ENCODE measurements around the gene RAD21L1. TPM values are rescaled to one million over a fixed set of nuclear protein-coding genes. Genes with fewer than 3 reads are reported as not detected.
"Not testable (repeated sequence)": the region's sequence is repeated elsewhere in the genome, so short reads cannot be mapped to it uniquely, and the experiment has no call there.

RAD21L1 gene
- total and polyA plus RNA-seq, 4 donors = not detected

- H3K27ac ChIP-seq (ENCODE audit: low read depth in 1 of 2, low read length in 2 of 2) = no peak overlapping the region
- no peaks in the 10 kb centered on the region for H3K27me3 ChIP-seq (ENCODE audit: control insufficient read depth in 1 of 2, insufficient read depth in 2 of 2, low read length in 1 of 2)
- no peaks in the 10 kb centered on the region for H3K9me3 ChIP-seq (ENCODE audit: control insufficient read depth, low read length)
Measured at GRCh38 chr20:1232286-1233111, 6.7 kb downstream of the RAD21L1 start.

GRCh38 chr20:1240549-1240948, 14.7 kb downstream of the RAD21L1 start:
- DNase-seq = no peak
- ATAC-seq (ENCODE audit: low FRiP score) = no peak
- Histone ChIP-seq H3K36me3 (ENCODE audit: control insufficient read depth in 1 of 2, insufficient read depth in 2 of 2, low read length in 1 of 2) (no peaks in the 10 kb centered on the region), H3K4me1 (ENCODE audit: control insufficient read depth in 1 of 2, insufficient read depth in 2 of 2, low read length in 2 of 2) (no peaks in the 10 kb centered on the region), H3K9me3 (ENCODE audit: control insufficient read depth, low read length) (no peaks in the 10 kb centered on the region), H3K4me3 (ENCODE audit: low read length in 2 of 2) (no peak overlapping the region), H3K27ac (ENCODE audit: low read depth in 1 of 2, low read length in 2 of 2) (no peak overlapping the region), H3K27me3 (ENCODE audit: control insufficient read depth in 1 of 2, insufficient read depth in 2 of 2, low read length in 1 of 2) (no peaks in the 10 kb centered on the region)
- WGBS, 2 donors = 67 to 69% methylated on average over 5 of the region's 5 CpGs
- intact Hi-C loops (cut with DNase I) = no loop called here

More at GRCh38 chr20:1232286-1233111, 6.7 kb downstream of the RAD21L1 start:
- DNase-seq = no peak
- no peaks in the 10 kb centered on the region for H3K4me1 ChIP-seq (ENCODE audit: control insufficient read depth in 1 of 2, insufficient read depth in 2 of 2, low read length in 2 of 2)
- no peak overlapping the region for H3K4me3 ChIP-seq (ENCODE audit: low read length in 2 of 2)
- ATAC-seq (ENCODE audit: low FRiP score) = no peak
- no peaks in the 10 kb centered on the region for H3K36me3 ChIP-seq (ENCODE audit: control insufficient read depth in 1 of 2, insufficient read depth in 2 of 2, low read length in 1 of 2)
- intact Hi-C loops (cut with DNase I) = no loop called here
- 72 to 79% methylated on average over 3 of the region's 3 CpGs for WGBS, 2 donors

- Histone ChIP-seq H3K27ac (ENCODE audit: low read depth in 1 of 2, low read length in 2 of 2) (no peak overlapping the region), H3K9me3 (ENCODE audit: control insufficient read depth, low read length) (no peaks in the 10 kb centered on the region), H3K4me3 (ENCODE audit: low read length in 2 of 2) (no peak overlapping the region), H3K4me1 (ENCODE audit: control insufficient read depth in 1 of 2, insufficient read depth in 2 of 2, low read length in 2 of 2) (no peaks in the 10 kb centered on the region), H3K27me3 (ENCODE audit: control insufficient read depth in 1 of 2, insufficient read depth in 2 of 2, low read length in 1 of 2) (no peaks in the 10 kb centered on the region), H3K36me3 (ENCODE audit: control insufficient read depth in 1 of 2, insufficient read depth in 2 of 2, low read length in 1 of 2) (no peaks in the 10 kb centered on the region)
- no peak for ATAC-seq (ENCODE audit: low FRiP score)
- DNase-seq = no peak
- intact Hi-C loops (cut with DNase I) = no loop called here
Measured at GRCh38 chr20:1241456-1241855, 15.6 kb downstream of the RAD21L1 start.

GRCh38 chr20:1242099-1242498, 16.3 kb downstream of the RAD21L1 start:
- Histone ChIP-seq H3K36me3 (ENCODE audit: control insufficient read depth in 1 of 2, insufficient read depth in 2 of 2, low read length in 1 of 2) (no peaks in the 10 kb centered on the region), H3K27ac (ENCODE audit: low read depth in 1 of 2, low read length in 2 of 2) (no peak overlapping the region), H3K4me3 (ENCODE audit: low read length in 2 of 2) (no peak overlapping the region), H3K27me3 (ENCODE audit: control insufficient read depth in 1 of 2, insufficient read depth in 2 of 2, low read length in 1 of 2) (no peaks in the 10 kb centered on the region), H3K9me3 (ENCODE audit: control insufficient read depth, low read length) (no peaks in the 10 kb centered on the region), H3K4me1 (ENCODE audit: control insufficient read depth in 1 of 2, insufficient read depth in 2 of 2, low read length in 2 of 2) (no peaks in the 10 kb centered on the region)
- ATAC-seq (ENCODE audit: low FRiP score) (no peak), DNase-seq (no peak)
- WGBS, 2 donors = 76 to 78% methylated on average over 3 of the region's 3 CpGs
- intact Hi-C loops (cut with DNase I) = no loop called here

GRCh38 chr20:1242530-1242929, 16.7 kb downstream of the RAD21L1 start:
- no peak overlapping the region for H3K27ac ChIP-seq (ENCODE audit: low read depth in 1 of 2, low read length in 2 of 2)
- H3K36me3 ChIP-seq (ENCODE audit: control insufficient read depth in 1 of 2, insufficient read depth in 2 of 2, low read length in 1 of 2) = no peaks in the 10 kb centered on the region
- no peaks in the 10 kb centered on the region for H3K4me1 ChIP-seq (ENCODE audit: control insufficient read depth in 1 of 2, insufficient read depth in 2 of 2, low read length in 2 of 2)
- H3K4me3 ChIP-seq (ENCODE audit: low read length in 2 of 2) = no peak overlapping the region
- no peaks in the 10 kb centered on the region for H3K27me3 ChIP-seq (ENCODE audit: control insufficient read depth in 1 of 2, insufficient read depth in 2 of 2, low read length in 1 of 2)
- ATAC-seq (ENCODE audit: low FRiP score) = no peak
- no peaks in the 10 kb centered on the region for H3K9me3 ChIP-seq (ENCODE audit: control insufficient read depth, low read length)
- no peak for DNase-seq
- intact Hi-C loops (cut with DNase I) = no loop called here
- 8 to 17% methylated on average over 2 of the region's 2 CpGs for WGBS, 2 donors

GRCh38 chr20:1245578-1245977, 19.7 kb downstream of the RAD21L1 start:
- Histone ChIP-seq H3K27me3 (ENCODE audit: control insufficient read depth in 1 of 2, insufficient read depth in 2 of 2, low read length in 1 of 2) (no peaks in the 10 kb centered on the region), H3K9me3 (ENCODE audit: control insufficient read depth, low read length) (no peaks in the 10 kb centered on the region), H3K4me3 (ENCODE audit: low read length in 2 of 2) (no peak overlapping the region), H3K27ac (ENCODE audit: low read depth in 1 of 2, low read length in 2 of 2) (no peak overlapping the region), H3K36me3 (ENCODE audit: control insufficient read depth in 1 of 2, insufficient read depth in 2 of 2, low read length in 1 of 2) (no peaks in the 10 kb centered on the region), H3K4me1 (ENCODE audit: control insufficient read depth in 1 of 2, insufficient read depth in 2 of 2, low read length in 2 of 2) (no peaks in the 10 kb centered on the region)
- no peak for DNase-seq
- intact Hi-C loops (cut with DNase I) = no loop called here
- WGBS, 2 donors = 15 to 21% methylated on average over 2 of the region's 2 CpGs
- ATAC-seq (ENCODE audit: low FRiP score) = no peak

GRCh38 chr20:1247689-1248088, 21.8 kb downstream of the RAD21L1 start:
- DNase-seq (no peak), ATAC-seq (ENCODE audit: low FRiP score) (no peak)
- no peaks in the 10 kb centered on the region for H3K27me3 ChIP-seq (ENCODE audit: control insufficient read depth in 1 of 2, insufficient read depth in 2 of 2, low read length in 1 of 2)
- no peaks in the 10 kb centered on the region for H3K9me3 ChIP-seq (ENCODE audit: control insufficient read depth, low read length)
- no peaks in the 10 kb centered on the region for H3K4me1 ChIP-seq (ENCODE audit: control insufficient read depth in 1 of 2, insufficient read depth in 2 of 2, low read length in 2 of 2)
- no peaks in the 10 kb centered on the region for H3K36me3 ChIP-seq (ENCODE audit: control insufficient read depth in 1 of 2, insufficient read depth in 2 of 2, low read length in 1 of 2)
- intact Hi-C loops (cut with DNase I) = no loop called here
- no peak overlapping the region for H3K4me3 ChIP-seq (ENCODE audit: low read length in 2 of 2)
- no peak overlapping the region for H3K27ac ChIP-seq (ENCODE audit: low read depth in 1 of 2, low read length in 2 of 2)

GRCh38 chr20:1250282-1250681, 24.4 kb downstream of the RAD21L1 start:
- DNase-seq; H3K9me3 ChIP-seq (ENCODE audit: control insufficient read depth, low read length); intact Hi-C loops (cut with DNase I); ATAC-seq (ENCODE audit: low FRiP score); H3K4me3 ChIP-seq (ENCODE audit: low read length in 2 of 2); H3K27me3 ChIP-seq (ENCODE audit: control insufficient read depth in 1 of 2, insufficient read depth in 2 of 2, low read length in 1 of 2); H3K27ac ChIP-seq (ENCODE audit: low read depth in 1 of 2, low read length in 2 of 2); H3K4me1 ChIP-seq (ENCODE audit: control insufficient read depth in 1 of 2, insufficient read depth in 2 of 2, low read length in 2 of 2); H3K36me3 ChIP-seq (ENCODE audit: control insufficient read depth in 1 of 2, insufficient read depth in 2 of 2, low read length in 1 of 2): not testable (repeated sequence)
- WGBS, 2 donors = 89 to 94% methylated on average over 2 of the region's 2 CpGs

- no peak overlapping the region for H3K27ac ChIP-seq (ENCODE audit: low read depth in 1 of 2, low read length in 2 of 2)
- no peaks in the 10 kb centered on the region for H3K4me1 ChIP-seq (ENCODE audit: control insufficient read depth in 1 of 2, insufficient read depth in 2 of 2, low read length in 2 of 2)
- peaks cover 0 to 1% of the 10 kb centered on the region in 2 donors for H3K27me3 ChIP-seq (ENCODE audit: control insufficient read depth in 1 of 2, insufficient read depth in 2 of 2, low read length in 1 of 2)
- DNase-seq (no peak), ATAC-seq (ENCODE audit: low FRiP score) (no peak)
- H3K9me3 ChIP-seq (ENCODE audit: control insufficient read depth, low read length) = no peaks in the 10 kb centered on the region
- H3K4me3 ChIP-seq (ENCODE audit: low read length in 2 of 2) = no peak overlapping the region
- no peaks in the 10 kb centered on the region for H3K36me3 ChIP-seq (ENCODE audit: control insufficient read depth in 1 of 2, insufficient read depth in 2 of 2, low read length in 1 of 2)
- WGBS, 2 donors = 64 to 72% methylated on average over 3 of the region's 3 CpGs
- intact Hi-C loops (cut with DNase I) = no loop called here
Measured at GRCh38 chr20:1252416-1252815, 26.6 kb downstream of the RAD21L1 start.

Data from aorta (tissue), 5 donors.